ENCODE measurements around the gene ANO4.

ANO4 gene

DNA sequence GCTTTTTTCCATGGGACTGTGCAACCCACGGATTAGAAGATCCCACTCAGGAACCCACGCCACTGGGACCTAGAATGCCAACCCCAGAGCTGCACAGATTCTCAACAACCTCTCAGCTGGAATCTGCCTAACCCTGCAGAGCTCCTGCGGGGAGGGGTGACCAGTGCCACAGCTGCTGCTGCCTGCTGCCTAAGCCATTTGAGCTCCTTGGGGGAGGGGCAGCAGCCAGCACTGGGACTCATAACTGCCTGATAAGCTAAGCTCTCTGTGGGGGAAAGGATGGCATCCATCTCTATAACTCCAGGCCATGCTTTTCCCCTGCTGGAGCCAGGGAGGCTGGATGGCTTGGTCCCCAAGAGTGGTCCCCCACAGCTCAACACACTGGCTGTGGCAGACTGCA is 232.6 kb downstream of the ANO4 start:
- Histone ChIP-seq H3K27me3 (replicated peaks; ENCODE audit: insufficient read depth, low read length) (no peaks in the 10 kb centered on the region), H2AFZ (ENCODE audit: low read length) (no peak overlapping the region), H3K9me3 (replicated peaks; ENCODE audit: insufficient read depth, low read length) (no peaks in the 10 kb centered on the region), H3K9me2 (replicated peaks; ENCODE audit: insufficient read depth, low read length) (no peaks in the 10 kb centered on the region), H3F3A (ENCODE audit: insufficient read depth, low read length) (no peaks in the 10 kb centered on the region), H3K36me3 (replicated peaks; ENCODE audit: insufficient read depth, low read length) (no peaks in the 10 kb centered on the region), H3K4me1 (ENCODE audit: low read length) (no peaks in the 10 kb centered on the region), H4K20me1 (ENCODE audit: insufficient read depth, low read length) (no peaks in the 10 kb centered on the region), H3K79me2 (ENCODE audit: low read length) (no peaks in the 10 kb centered on the region), H3K4me2 (ENCODE audit: low read depth, low read length) (no peak overlapping the region), H3K4me3 (ENCODE audit: low read length) (no peak overlapping the region), H3K9ac (ENCODE audit: low read length) (no peak overlapping the region), H3K27ac (ENCODE audit: low read length) (no peak overlapping the region)
- TF ChIP-seq, protein P1, sequence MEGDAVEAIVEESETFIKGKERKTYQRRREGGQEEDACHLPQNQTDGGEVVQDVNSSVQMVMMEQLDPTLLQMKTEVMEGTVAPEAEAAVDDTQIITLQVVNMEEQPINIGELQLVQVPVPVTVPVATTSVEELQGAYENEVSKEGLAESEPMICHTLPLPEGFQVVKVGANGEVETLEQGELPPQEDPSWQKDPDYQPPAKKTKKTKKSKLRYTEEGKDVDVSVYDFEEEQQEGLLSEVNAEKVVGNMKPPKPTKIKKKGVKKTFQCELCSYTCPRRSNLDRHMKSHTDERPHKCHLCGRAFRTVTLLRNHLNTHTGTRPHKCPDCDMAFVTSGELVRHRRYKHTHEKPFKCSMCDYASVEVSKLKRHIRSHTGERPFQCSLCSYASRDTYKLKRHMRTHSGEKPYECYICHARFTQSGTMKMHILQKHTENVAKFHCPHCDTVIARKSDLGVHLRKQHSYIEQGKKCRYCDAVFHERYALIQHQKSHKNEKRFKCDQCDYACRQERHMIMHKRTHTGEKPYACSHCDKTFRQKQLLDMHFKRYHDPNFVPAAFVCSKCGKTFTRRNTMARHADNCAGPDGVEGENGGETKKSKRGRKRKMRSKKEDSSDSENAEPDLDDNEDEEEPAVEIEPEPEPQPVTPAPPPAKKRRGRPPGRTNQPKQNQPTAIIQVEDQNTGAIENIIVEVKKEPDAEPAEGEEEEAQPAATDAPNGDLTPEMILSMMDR (IDR thresholded peaks at IDR 0.05; ENCODE audit: low read length): no peak
- no peak for TF ChIP-seq EZH2 (optimal IDR thresholded peaks at IDR 0.05; ENCODE audit: low read depth, low read length)
- no peak for TF ChIP-seq EZH2phosphoT487 (IDR thresholded peaks at IDR 0.05; ENCODE audit: low read length)
- DNase-seq: no peak

DNA sequence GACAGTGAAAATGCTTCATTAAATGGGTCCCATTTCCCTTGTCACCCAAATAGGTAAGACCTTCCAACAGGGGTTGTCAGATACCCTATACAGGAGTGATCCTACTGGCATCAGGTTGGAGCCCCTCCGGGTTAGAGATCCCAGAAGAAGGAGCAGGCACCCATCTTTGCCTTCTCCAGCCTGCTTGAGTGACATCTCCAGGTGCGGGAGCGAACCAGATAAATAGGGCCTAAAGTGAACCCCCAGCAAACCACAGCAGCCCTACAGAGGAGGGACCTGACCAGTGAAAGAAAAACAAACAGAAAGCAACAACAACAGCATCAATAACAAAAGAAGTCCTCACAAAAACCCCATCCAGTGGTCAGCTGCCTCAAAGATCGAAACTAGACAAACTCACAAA is 233.2 kb downstream of the ANO4 start:
- no peak overlapping the region for H3K27ac ChIP-seq (ENCODE audit: low read length)
- no peak overlapping the region for H2AFZ ChIP-seq (ENCODE audit: low read length)
- H3K27me3 ChIP-seq (replicated peaks; ENCODE audit: insufficient read depth, low read length): no peaks in the 10 kb centered on the region
- H3K9me3 ChIP-seq (replicated peaks; ENCODE audit: insufficient read depth, low read length): no peaks in the 10 kb centered on the region
- no peaks in the 10 kb centered on the region for H3K4me1 ChIP-seq (ENCODE audit: low read length)
- no peak overlapping the region for H3K4me3 ChIP-seq (ENCODE audit: low read length)
- H3K36me3 ChIP-seq (replicated peaks; ENCODE audit: insufficient read depth, low read length): no peaks in the 10 kb centered on the region
- TF ChIP-seq EZH2phosphoT487 (IDR thresholded peaks at IDR 0.05; ENCODE audit: low read length) (no peak), EZH2 (optimal IDR thresholded peaks at IDR 0.05; ENCODE audit: low read depth, low read length) (no peak)
- TF ChIP-seq, protein P1 (IDR thresholded peaks at IDR 0.05; ENCODE audit: low read length): no peak
- H3F3A ChIP-seq (ENCODE audit: insufficient read depth, low read length): no peaks in the 10 kb centered on the region
- DNase-seq: no peak
- H3K9me2 ChIP-seq (replicated peaks; ENCODE audit: insufficient read depth, low read length): no peaks in the 10 kb centered on the region
- H3K9ac ChIP-seq (ENCODE audit: low read length): no peak overlapping the region
- no peaks in the 10 kb centered on the region for H4K20me1 ChIP-seq (ENCODE audit: insufficient read depth, low read length)
- H3K79me2 ChIP-seq (ENCODE audit: low read length): no peaks in the 10 kb centered on the region
- no peak overlapping the region for H3K4me2 ChIP-seq (ENCODE audit: low read depth, low read length)

DNA sequence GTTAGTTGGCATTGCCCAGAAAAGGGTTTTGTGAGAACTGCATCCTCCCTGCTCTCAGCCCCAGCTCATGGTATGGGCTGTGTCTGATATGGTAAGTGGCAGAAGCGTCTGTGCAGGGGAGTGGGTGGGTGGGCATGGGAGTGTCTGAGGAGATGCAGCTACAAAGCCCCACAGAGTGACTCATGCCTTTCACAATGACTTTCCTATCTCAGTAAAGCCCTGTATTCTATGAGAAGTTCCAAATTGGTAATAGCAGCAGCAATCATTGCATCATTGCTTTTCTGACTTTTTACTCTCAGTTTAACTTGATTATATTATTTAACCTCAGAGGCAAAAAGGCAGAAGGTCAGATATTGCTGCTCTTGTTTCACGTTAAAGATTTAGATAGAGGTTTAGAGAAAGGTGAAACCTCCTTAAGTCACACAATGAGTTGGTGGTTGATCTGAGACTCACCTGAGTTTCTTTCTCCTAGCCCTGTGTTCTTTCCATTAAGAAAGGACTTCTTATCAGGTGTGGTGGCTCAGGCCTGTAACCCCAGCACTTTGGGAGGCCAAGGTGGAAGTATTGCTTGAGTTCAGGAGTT is 243.8 kb downstream of the ANO4 start:
- no peak overlapping the region for H3K9ac ChIP-seq (ENCODE audit: low read length)
- no peaks in the 10 kb centered on the region for H3K9me2 ChIP-seq (replicated peaks; ENCODE audit: insufficient read depth, low read length)
- no peaks in the 10 kb centered on the region for H3K79me2 ChIP-seq (ENCODE audit: low read length)
- H2AFZ ChIP-seq (ENCODE audit: low read length): no peak overlapping the region
- no peaks in the 10 kb centered on the region for H3K36me3 ChIP-seq (replicated peaks; ENCODE audit: insufficient read depth, low read length)
- H3K27ac ChIP-seq (ENCODE audit: low read length): no peak overlapping the region
- H3F3A ChIP-seq (ENCODE audit: insufficient read depth, low read length): no peaks in the 10 kb centered on the region
- no peak overlapping the region for H3K4me2 ChIP-seq (ENCODE audit: low read depth, low read length)
- DNase-seq: no peak
- no peak overlapping the region for H3K4me3 ChIP-seq (ENCODE audit: low read length)
- no peaks in the 10 kb centered on the region for H3K27me3 ChIP-seq (replicated peaks; ENCODE audit: insufficient read depth, low read length)
- TF ChIP-seq EZH2 (optimal IDR thresholded peaks at IDR 0.05; ENCODE audit: low read depth, low read length): no peak
- no peak for TF ChIP-seq EZH2phosphoT487 (IDR thresholded peaks at IDR 0.05; ENCODE audit: low read length)
- TF ChIP-seq, protein P1 (IDR thresholded peaks at IDR 0.05; ENCODE audit: low read length): no peak
- H3K9me3 ChIP-seq (replicated peaks; ENCODE audit: insufficient read depth, low read length): no peaks in the 10 kb centered on the region
- H4K20me1 ChIP-seq (ENCODE audit: insufficient read depth, low read length): no peaks in the 10 kb centered on the region
- no peaks in the 10 kb centered on the region for H3K4me1 ChIP-seq (ENCODE audit: low read length)
